Measurements from ENCODE around the gene TRMO.

The TRMO gene

DNA sequence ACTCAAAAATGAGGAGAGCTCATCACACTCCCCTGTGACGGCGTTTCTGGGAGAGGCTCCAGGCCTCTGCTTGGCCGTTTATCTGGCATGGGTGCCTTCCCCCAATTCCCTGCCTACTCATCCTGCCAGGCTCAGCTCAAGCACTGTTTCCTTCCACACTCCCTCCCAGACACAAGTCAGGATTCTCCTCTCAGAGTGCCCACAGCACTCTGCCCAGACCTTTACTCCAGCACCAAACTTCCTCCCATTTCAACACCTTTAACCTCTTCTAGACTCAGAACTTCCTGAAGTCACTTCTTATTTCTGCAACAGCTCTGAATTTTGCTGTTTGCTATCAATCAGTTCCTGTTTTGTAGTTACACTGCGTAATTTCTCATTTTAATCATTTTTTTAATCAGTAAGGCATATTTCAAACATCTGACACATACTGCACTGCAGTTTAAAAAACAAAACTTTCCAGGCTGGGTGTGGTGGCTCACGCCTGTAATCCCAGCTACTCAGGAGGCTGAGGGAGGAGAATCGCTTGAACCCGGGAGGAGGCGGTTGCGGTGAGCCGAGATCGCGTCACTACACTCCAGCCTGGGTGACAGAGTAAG, 16.0 kb downstream of the TRMO start:
- TF ChIP-seq, protein P1, sequence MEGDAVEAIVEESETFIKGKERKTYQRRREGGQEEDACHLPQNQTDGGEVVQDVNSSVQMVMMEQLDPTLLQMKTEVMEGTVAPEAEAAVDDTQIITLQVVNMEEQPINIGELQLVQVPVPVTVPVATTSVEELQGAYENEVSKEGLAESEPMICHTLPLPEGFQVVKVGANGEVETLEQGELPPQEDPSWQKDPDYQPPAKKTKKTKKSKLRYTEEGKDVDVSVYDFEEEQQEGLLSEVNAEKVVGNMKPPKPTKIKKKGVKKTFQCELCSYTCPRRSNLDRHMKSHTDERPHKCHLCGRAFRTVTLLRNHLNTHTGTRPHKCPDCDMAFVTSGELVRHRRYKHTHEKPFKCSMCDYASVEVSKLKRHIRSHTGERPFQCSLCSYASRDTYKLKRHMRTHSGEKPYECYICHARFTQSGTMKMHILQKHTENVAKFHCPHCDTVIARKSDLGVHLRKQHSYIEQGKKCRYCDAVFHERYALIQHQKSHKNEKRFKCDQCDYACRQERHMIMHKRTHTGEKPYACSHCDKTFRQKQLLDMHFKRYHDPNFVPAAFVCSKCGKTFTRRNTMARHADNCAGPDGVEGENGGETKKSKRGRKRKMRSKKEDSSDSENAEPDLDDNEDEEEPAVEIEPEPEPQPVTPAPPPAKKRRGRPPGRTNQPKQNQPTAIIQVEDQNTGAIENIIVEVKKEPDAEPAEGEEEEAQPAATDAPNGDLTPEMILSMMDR (IDR thresholded peaks at IDR 0.05; ENCODE audit: unreplicated experiment in 3 of 3) = no peak
- Mint-ChIP-seq H3K27ac (no peak overlapping the region), H3K4me1 (peaks cover 7% of the 10 kb centered on the region), H3K36me3 (ENCODE audit: low read depth) (peaks cover 39% of the 10 kb centered on the region), H3K4me3 (no peak overlapping the region), H3K27me3 (ENCODE audit: low read depth) (no peaks in the 10 kb centered on the region), H3K9me3 (no peaks in the 10 kb centered on the region)

DNA sequence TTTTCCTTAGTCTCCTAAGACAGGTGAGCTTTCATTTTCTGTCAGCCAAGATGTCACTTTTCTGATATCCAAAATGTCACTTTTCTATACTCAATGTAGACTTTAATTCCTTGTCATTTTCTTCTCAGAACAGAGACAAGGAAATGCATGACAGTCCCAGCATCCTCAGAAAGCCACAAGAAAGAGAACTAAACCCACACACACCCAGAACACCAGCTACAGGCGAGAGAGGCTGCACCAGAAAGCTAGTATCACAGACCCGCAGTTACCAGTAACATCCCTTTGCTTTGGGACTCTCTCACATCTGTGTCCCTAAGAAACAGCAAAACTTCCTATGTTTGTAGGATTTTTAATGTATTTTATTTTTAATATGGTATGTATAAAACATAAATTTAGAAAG, 17.1 kb downstream of the TRMO start:
- H3K9me3 Mint-ChIP-seq = no peaks in the 10 kb centered on the region
- H3K36me3 Mint-ChIP-seq (ENCODE audit: low read depth) = peaks cover 33% of the 10 kb centered on the region
- H3K27me3 Mint-ChIP-seq (ENCODE audit: low read depth) = no peaks in the 10 kb centered on the region
- no peak overlapping the region for H3K27ac Mint-ChIP-seq
- no peak overlapping the region for H3K4me3 Mint-ChIP-seq
- TF ChIP-seq, protein P1 (IDR thresholded peaks at IDR 0.05; ENCODE audit: unreplicated experiment in 3 of 3) = no peak
- no peaks in the 10 kb centered on the region for H3K4me1 Mint-ChIP-seq

DNA sequence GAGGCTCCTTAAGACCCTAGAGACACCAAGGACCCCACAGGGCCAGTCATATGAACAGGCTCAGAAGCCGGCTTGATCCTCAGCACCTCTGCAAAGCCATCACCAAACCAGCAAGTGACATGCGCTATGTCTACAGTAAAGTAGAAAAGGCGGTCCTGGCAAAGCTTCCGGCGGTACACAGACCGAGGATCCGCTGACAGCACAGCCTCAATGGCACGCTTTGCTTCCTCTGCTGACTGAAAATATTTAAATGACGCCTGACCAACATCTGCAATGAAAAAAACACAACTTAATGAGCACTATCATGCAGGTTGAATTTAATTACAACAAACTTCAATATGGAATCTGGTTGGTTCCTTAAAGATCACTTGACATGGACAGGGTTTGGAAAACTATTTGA, 17.6 kb downstream of the TRMO start:
- Mint-ChIP-seq H3K4me1 (no peaks in the 10 kb centered on the region), H3K4me3 (no peak overlapping the region), H3K9me3 (no peaks in the 10 kb centered on the region), H3K27me3 (ENCODE audit: low read depth) (no peaks in the 10 kb centered on the region), H3K36me3 (ENCODE audit: low read depth) (peaks cover 28% of the 10 kb centered on the region), H3K27ac (no peak overlapping the region)
- TF ChIP-seq, protein P1 (IDR thresholded peaks at IDR 0.05; ENCODE audit: unreplicated experiment in 3 of 3) = no peak

DNA sequence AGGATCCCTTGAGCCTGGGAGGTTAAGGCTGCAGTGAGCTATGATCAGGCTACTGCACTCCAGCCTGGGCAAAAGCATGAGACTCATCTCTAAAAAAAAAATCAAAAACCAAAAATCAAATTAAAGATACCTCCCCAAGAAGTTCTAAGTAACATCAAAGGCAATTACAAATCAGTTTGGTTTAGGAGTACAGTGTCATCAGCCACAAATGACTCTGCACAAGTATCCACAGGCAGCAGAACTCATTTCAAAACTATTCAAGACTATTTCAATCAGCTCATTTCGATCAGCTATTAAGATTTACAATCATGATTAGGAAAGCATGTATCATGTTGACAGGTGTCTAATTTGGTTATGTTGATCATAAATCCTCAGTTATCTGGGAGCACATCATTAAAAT, 19.1 kb downstream of the TRMO start:
- Mint-ChIP-seq H3K27ac (no peak overlapping the region), H3K4me1 (no peaks in the 10 kb centered on the region), H3K9me3 (no peaks in the 10 kb centered on the region), H3K36me3 (ENCODE audit: low read depth) (peaks cover 24% of the 10 kb centered on the region), H3K4me3 (no peak overlapping the region), H3K27me3 (ENCODE audit: low read depth) (no peaks in the 10 kb centered on the region)
- TF ChIP-seq, protein P1 (IDR thresholded peaks at IDR 0.05; ENCODE audit: unreplicated experiment in 3 of 3) = no peak

DNA sequence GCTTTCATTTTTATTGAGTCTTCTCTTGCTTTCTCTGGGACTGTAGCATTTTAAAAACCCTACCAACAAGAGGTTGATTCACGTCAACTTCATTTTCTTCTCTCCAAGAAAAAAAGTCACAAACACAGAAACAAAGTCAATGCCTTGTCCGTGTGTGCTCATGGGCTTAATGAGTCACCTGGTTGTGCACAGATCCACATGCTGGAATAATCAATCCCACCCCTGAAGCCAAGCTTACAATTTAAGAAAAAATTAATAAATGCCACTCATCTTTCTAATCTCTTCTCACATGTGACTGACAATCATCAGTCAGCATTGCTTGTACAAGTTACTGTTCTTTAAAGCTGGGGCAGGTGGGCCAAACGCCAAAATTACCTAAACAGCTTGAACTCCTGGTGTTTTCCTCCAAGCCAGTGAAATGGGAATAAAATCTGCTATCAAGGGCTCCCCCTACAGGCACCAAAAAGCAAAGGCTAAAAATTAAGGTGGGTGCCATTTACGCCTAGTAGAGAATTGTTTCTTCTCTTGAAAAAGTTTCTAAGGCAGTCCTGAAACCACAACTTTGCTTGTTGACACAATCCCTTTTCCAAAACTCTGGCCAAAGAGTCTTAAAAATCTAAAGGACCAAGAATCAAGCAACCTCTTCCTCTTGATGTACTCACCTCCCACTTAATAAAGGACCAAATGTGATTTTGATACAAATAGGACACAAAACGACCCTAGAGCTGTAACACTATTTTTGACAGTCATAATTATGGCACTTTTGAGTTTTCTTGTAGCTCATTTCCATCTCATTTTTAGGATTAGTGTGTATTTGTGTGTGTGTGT, 21.3 kb downstream of the TRMO start:
- Mint-ChIP-seq H3K27ac (no peak overlapping the region), H3K9me3 (no peaks in the 10 kb centered on the region), H3K36me3 (ENCODE audit: low read depth) (peaks cover 13% of the 10 kb centered on the region), H3K4me3 (no peak overlapping the region), H3K27me3 (ENCODE audit: low read depth) (no peaks in the 10 kb centered on the region), H3K4me1 (no peaks in the 10 kb centered on the region)
- TF ChIP-seq, protein P1 (IDR thresholded peaks at IDR 0.05; ENCODE audit: unreplicated experiment in 3 of 3) = peak; percentile 60 to 72 (median 70)
